Measurements from ENCODE around the gene CABP7.

DNA sequence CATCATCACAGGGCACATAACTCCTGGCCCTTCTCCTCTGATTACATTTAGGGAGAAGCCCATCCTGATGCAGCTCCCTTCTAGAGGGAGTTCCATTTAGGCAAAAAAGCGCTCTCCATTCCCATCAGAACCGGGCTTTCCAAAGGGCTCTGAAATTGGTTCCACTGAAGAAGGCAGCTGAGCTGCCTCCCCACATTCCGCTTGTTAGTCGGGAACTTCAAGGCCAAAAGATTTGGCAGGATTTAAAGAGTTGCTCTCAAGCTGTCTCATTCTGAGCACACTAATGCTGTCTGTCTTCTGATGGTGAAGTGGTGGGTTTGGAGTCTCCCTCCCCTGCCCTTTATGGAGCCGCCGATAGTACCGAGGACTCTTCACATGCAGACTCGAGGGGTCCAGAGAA, 26.6 kb upstream of the CABP7 start:
- TF ChIP-seq ZNF274 (IDR thresholded peaks at IDR 0.05; ENCODE audit: low read depth, low read length) (no peak), SUZ12 (IDR thresholded peaks at IDR 0.05; ENCODE audit: extremely low read depth, insufficient read depth, insufficient read length) (no peak)

Measured in NT2/D1 (cell line).